Esophagus squamous epithelium (tissue), 5 donors: Measurements from ENCODE around the gene CD8B2. TPM values are rescaled to one million over a fixed set of nuclear protein-coding genes. Genes with fewer than 3 reads are reported as not detected.
A peak's percentile ranks its signal among the peaks of the same experiment; 100 is the strongest.
"Not testable (repeated sequence)": the region's sequence is repeated elsewhere in the genome, so short reads cannot be mapped to it uniquely, and the experiment has no call there.

Experiments
- DNase-seq: peaks from one replicate; lab custom pipeline; 2025; lab: John Stamatoyannopoulos, UW
- H3K27ac ChIP-seq, 4 donors: fragments of 200-600 bp; sonication (generic); one replicate each; pipeline ENCODE4 v1.5.1; 2016 to 2019; ENCODE audit warnings: mild to moderate bottlenecking in 1 of 4
- H3K27me3 ChIP-seq, 4 donors: fragments of 200-600 bp; sonication (generic); 1 replicate in 3 of 4; 2 replicates in 1 of 4; pipeline versions ENCODE4 v1.5.1 to v1.6.0; 2017 to 2021; ENCODE audit warnings: antibody characterized with exemption in 1 of 4
- H3K36me3 ChIP-seq, 3 donors: fragments of 200-600 bp; sonication (generic); one replicate each; pipeline ENCODE4 v1.5.1; 2016 to 2019
- H3K4me1 ChIP-seq, 3 donors: fragments of 200-600 bp; sonication (generic); one replicate each; pipeline ENCODE4 v1.5.1; 2017 to 2019
- H3K4me3 ChIP-seq, 4 donors: fragments of 200-600 bp; sonication (generic); 1 replicate in 3 of 4; 2 replicates in 1 of 4; pipeline ENCODE4 v1.5.1; 2016 to 2019; ENCODE audit warnings: mild to moderate bottlenecking in 2 of 4, moderate library complexity in 1 of 4
- H3K9me3 ChIP-seq, 3 donors: fragments of 200-600 bp; sonication (generic); one replicate each; pipeline ENCODE4 v1.5.1; 2016 to 2019
- CTCF ChIP-seq, 6 experiments: fragments of 450-650 bp in 4 of 6; fragments of 200-600 bp in 2 of 6; sonication (generic) in 2 of 6; IDR thresholded peaks; one replicate each; pipeline ENCODE4 v1.5.1; 2016 to 2019; ENCODE audit warnings: antibody characterized with exemption in 6 of 6, mild to moderate bottlenecking in 4 of 6, moderate library complexity in 4 of 6
- POLR2A ChIP-seq, 4 donors: fragments of 450-650 bp; IDR thresholded peaks; one replicate each; pipeline ENCODE4 v1.6.1; 2017; ENCODE audit warnings: antibody characterized with exemption in 4 of 4, mild to moderate bottlenecking in 4 of 4, moderate library complexity in 3 of 4
- WGBS, 2 donors: methylation state at CpG; one replicate each; pipeline ENCODE4 v1.1.5; 2018; 5-methylcytosine and 5-hydroxymethylcytosine counted together
- intact Hi-C: fragments of 100-400 bp; cut with DNase I; formaldehyde crosslinking; loops from one replicate; pipeline ENCODE4 v1.15.0; 2022
- total RNA-seq, 4 donors: library from RNA; depleted of rRNA; stranded (reverse); fragments of >200 nt; gene quantifications; one replicate each; pipeline ENCODE4 v1.1.0, GENCODE V29; 2016
- donor health status: DM: yes; HTN: yes; CAD: no.

Gene CD8B2
- total RNA-seq, 4 donors from 2014 or later, result 0.19 to 0.23 TPM; not detected in 2

GRCh38 chr2:106514827-106515226 lies 27.7 kb downstream of the CD8B2 start:
- DNase-seq, H3K9me3 ChIP-seq, H3K4me3 ChIP-seq, intact Hi-C loops, H3K36me3 ChIP-seq, H3K27me3 ChIP-seq: not testable (repeated sequence)
- peaks cover 4 to 21% (median 8%) of the 10 kb centered on the region in 3 donors for H3K4me1 ChIP-seq
- peak overlapping the region in 2 of 4 donors; percentile 1 to 46 for H3K27ac ChIP-seq
- WGBS, 2 donors, result 41 to 45% methylated on average over 3 of the region's 3 CpGs

GRCh38 chr2:106516436-106516835 lies 29.3 kb downstream of the CD8B2 start:
- intact Hi-C loops, result no loop called here
- Histone ChIP-seq H3K36me3 (no peaks in the 10 kb centered on the region), H3K27me3 (no peaks in the 10 kb centered on the region), H3K9me3 (no peaks in the 10 kb centered on the region), H3K4me1 (peaks cover 0 to 17% (median 8%) of the 10 kb centered on the region in 3 donors), H3K4me3 (no peak overlapping the region), H3K27ac (no peak overlapping the region)
- WGBS, 2 donors, result 66 to 87% methylated on average over 4 of the region's 4 CpGs
- TF ChIP-seq CTCF (IDR thresholded peaks at IDR 0.05) (no peak), POLR2A (IDR thresholded peaks at IDR 0.05) (no peak)
- DNase-seq, result no peak

- no peak for DNase-seq
- Histone ChIP-seq H3K27ac (no peak overlapping the region), H3K36me3 (no peaks in the 10 kb centered on the region), H3K27me3 (no peaks in the 10 kb centered on the region), H3K9me3 (no peaks in the 10 kb centered on the region), H3K4me3 (no peak overlapping the region), H3K4me1 (peaks cover 0 to 14% (median 6%) of the 10 kb centered on the region in 3 donors)
- WGBS, 2 donors, result 89 to 100% methylated on average over 1 of the region's 1 CpG
- intact Hi-C loops, result no loop called here
- no peak for TF ChIP-seq POLR2A (IDR thresholded peaks at IDR 0.05)
- TF ChIP-seq CTCF (IDR thresholded peaks at IDR 0.05), result no peak
Observed at GRCh38 chr2:106516864-106517263, 29.7 kb downstream of the CD8B2 start.

GRCh38 chr2:106517329-106517728 lies 30.2 kb downstream of the CD8B2 start:
- Histone ChIP-seq H3K36me3 (no peaks in the 10 kb centered on the region), H3K4me3 (no peak overlapping the region), H3K4me1 (peaks cover 0 to 9% (median 3%) of the 10 kb centered on the region in 3 donors), H3K27me3 (no peaks in the 10 kb centered on the region), H3K27ac (no peak overlapping the region), H3K9me3 (no peaks in the 10 kb centered on the region)
- TF ChIP-seq POLR2A (IDR thresholded peaks at IDR 0.05) (no peak), CTCF (IDR thresholded peaks at IDR 0.05) (no peak)
- 91 to 95% methylated on average over 11 of the region's 11 CpGs for WGBS, 2 donors
- DNase-seq, result no peak
- intact Hi-C loops, result no loop called here

GRCh38 chr2:106519767-106520166 lies 32.6 kb downstream of the CD8B2 start:
- Histone ChIP-seq H3K36me3 (no peaks in the 10 kb centered on the region), H3K27me3 (no peaks in the 10 kb centered on the region), H3K4me1 (peaks cover 0 to 7% (median 0%) of the 10 kb centered on the region in 3 donors), H3K9me3 (no peaks in the 10 kb centered on the region), H3K27ac (no peak overlapping the region), H3K4me3 (no peak overlapping the region)
- intact Hi-C loops, result no loop called here
- WGBS, 2 donors, result 75 to 81% methylated on average over 5 of the region's 5 CpGs
- TF ChIP-seq CTCF (IDR thresholded peaks at IDR 0.05), result no peak
- TF ChIP-seq POLR2A (IDR thresholded peaks at IDR 0.05), result no peak
- DNase-seq, result no peak

- 84 to 97% methylated on average over 6 to 9 of the region's 9 CpGs for WGBS, 2 donors
Observed at GRCh38 chr2:106521016-106521415, 33.9 kb downstream of the CD8B2 start.

More at GRCh38 chr2:106521016-106521415, 33.9 kb downstream of the CD8B2 start:
- Histone ChIP-seq H3K4me1 (no peaks in the 10 kb centered on the region), H3K27ac (no peak overlapping the region), H3K36me3 (no peaks in the 10 kb centered on the region), H3K4me3 (no peak overlapping the region), H3K9me3 (no peaks in the 10 kb centered on the region), H3K27me3 (no peaks in the 10 kb centered on the region)
- intact Hi-C loops, result no loop called here
- no peak for DNase-seq
- no peak for TF ChIP-seq POLR2A (IDR thresholded peaks at IDR 0.05)
- no peak for TF ChIP-seq CTCF (IDR thresholded peaks at IDR 0.05)
